GM13976 (cell line): ENCODE data around the gene HNRNPL.
A peak's percentile ranks its signal among the peaks of the same experiment; 100 is the strongest.
"Not testable (repeated sequence)": the region's sequence is repeated elsewhere in the genome, so short reads cannot be mapped to it uniquely, and the experiment has no call there.

Experiments
- DNase-seq: peaks from one replicate; pipeline ENCODE4 v3.0.0; 2012; ENCODE audit warnings: low spot score
- in situ Hi-C: fragments of 300-500 bp; cut with MboI; formaldehyde crosslinking; loops from one replicate; pipeline ENCODE4 v1.12.0; 2022; ENCODE audit warnings: low sequenced_read_pairs, mixed read lengths, inconsistent platforms; ENCODE audit not compliant: unreplicated experiment
- TF ChIP-seq, protein P1 (sequence below): IDR thresholded peaks from 2 replicates; pipeline ENCODE4 v1.5.1; 2012; ENCODE audit warnings: borderline replicate concordance, mild to moderate bottlenecking; ENCODE audit not compliant: insufficient read depth; ENCODE audit errors: extremely low read depth, missing control alignments, control extremely low read depth

HNRNPL gene

DNA sequence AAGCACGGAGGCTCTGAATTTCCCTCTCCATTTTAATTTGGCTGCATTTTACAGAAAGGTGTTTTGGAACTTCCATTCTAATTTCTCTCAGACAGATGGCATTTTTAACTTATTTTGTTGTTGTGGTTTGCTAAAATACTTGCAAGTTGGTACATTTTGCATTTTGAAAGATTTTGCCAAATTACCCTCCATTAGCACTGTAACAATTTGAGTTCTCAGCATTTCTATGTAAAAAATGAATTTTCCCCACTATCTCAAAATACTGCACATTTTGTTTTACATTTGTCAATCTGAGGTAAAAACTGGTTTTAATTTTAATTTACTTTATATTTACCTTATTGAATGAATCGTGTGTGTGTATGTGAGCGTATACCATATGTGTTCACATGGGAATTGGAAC lies 7.0 kb upstream of the HNRNPL start:
- DNase-seq, result no peak
- in situ Hi-C loops, result no loop called here
- TF ChIP-seq, protein P1, sequence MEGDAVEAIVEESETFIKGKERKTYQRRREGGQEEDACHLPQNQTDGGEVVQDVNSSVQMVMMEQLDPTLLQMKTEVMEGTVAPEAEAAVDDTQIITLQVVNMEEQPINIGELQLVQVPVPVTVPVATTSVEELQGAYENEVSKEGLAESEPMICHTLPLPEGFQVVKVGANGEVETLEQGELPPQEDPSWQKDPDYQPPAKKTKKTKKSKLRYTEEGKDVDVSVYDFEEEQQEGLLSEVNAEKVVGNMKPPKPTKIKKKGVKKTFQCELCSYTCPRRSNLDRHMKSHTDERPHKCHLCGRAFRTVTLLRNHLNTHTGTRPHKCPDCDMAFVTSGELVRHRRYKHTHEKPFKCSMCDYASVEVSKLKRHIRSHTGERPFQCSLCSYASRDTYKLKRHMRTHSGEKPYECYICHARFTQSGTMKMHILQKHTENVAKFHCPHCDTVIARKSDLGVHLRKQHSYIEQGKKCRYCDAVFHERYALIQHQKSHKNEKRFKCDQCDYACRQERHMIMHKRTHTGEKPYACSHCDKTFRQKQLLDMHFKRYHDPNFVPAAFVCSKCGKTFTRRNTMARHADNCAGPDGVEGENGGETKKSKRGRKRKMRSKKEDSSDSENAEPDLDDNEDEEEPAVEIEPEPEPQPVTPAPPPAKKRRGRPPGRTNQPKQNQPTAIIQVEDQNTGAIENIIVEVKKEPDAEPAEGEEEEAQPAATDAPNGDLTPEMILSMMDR, result no peak

DNA sequence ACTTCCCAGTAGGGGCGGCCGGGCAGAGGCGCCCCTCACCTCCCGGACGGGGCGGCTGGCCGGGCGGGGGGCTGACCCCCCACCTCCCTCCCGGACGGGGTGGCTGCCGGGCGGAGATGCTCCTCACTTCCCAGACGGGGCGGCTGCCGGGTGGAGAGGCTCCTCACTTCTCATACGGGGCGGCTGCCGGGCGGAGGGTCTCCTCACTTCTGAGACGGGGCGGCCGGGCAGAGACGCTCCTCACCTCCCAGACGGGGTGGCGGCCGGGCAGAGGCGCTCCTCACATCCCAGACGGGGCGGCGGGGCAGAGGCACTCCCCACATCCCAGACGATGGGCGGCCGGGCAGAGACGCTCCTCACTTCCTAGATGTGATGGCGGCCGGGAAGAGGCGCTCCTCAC lies 6.0 kb upstream of the HNRNPL start:
- DNase-seq, in situ Hi-C loops: not testable (repeated sequence)

DNA sequence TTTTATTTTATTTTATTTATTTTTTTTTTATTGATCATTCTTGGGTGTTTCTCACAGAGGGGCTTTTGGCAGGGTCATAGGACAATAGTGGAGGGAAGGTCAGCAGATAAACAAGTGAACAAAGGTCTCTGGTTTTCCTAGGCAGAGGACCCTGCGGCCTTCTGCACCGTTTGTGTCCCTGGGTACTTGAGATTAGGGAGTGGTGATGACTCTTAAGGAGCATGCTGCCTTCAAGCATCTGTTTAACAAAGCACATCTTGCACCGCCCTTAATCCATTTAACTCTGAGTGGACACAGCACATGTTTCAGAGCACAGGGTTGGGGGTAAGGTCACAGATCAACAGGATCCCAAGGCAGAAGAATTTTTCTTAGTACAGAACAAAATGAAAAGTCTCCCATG lies 5.2 kb upstream of the HNRNPL start:
- in situ Hi-C loops, DNase-seq: not testable (repeated sequence)

DNA sequence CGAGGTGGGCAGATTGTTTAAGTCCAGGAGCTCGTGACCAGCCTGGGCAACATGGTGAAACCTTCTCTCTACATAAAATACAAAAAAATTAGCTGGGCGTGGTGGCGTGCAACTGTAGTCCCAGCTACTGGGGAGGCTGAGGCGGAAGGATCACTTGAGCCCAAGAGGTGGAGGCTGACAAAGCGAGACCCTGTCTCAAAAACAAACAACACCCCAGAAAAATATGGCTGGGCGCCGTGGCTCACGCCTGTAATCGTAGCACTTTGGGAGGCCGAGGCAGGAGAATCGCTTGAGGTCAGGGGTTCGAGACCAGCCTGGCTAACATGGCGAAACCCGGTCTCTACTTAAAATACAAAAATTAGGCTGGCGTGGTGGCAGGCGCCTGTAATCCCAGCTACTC lies 3.4 kb upstream of the HNRNPL start:
- in situ Hi-C loops, result no loop called here
- TF ChIP-seq, protein P1, result no peak
- no peak for DNase-seq

DNA sequence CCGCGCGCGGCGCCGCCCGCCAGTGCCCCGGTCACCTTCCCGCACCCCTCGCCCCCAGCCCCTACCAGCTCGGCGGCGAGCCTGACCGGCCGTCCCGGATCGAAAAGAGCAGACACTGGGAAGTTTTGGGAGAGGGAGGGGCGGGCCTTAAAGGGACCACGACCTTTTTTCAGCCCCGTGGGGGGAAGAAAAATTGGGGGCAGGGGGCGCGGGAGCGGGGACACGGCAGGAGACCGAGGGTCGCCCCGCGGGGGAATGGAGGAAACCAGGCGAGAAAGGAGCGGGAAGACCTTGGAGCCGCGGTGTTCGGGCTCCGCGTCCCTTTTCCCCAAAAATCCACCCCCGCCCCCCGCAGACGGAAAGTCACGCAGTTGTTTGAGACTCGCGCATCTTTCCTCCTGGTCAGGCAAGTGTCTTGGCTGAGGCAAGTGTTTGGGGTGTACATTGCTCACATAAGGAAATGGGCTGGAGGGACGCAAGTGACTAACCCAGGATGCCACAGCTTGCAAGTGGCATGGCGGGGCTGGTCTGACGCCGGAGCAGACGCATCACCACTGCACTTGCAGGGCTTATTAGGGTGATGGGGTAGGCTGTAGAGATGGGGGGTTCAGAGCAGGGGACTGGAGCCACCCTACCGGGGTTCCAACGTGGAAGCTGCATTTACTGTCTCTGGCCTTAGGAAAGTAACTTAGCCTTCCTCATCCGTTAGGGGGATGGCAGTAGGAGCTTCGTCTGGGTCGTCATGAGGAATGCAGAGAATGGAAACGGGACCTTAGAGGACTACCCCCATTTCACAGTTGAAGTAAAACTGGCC lies 2.7 kb upstream of the HNRNPL start:
- TF ChIP-seq, protein P1, result no peak
- in situ Hi-C loops, result no loop called here
- DNase-seq, result no peak

DNA sequence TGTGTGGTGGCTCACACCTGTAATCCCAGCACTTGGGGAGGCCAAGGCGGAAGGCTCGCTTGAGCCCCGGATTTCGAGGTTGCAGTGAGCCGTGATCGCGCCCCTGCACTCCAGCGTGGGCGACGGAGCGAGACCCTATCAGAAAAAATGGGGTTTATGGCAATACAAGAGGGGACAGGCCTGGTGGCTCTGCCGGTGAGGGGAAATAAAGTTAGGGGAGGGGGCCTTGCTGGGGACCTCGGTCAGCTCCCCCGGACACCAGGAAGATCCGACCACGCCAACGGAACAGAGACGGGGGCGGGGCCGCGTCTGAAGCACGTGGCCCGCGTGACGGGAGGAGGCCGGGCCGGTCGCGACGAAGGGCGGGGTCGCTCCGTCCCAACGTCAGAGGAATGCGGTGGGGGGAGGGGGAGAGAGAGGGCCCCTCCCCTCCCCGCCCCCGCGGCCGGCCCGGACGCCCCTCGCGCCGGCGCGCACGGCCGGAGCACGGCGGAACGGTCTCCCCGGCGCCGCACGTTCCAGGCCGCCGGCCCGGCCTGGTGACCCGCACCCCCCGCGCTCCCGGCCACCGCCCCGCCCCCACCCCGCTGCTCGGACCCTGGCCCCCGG lies 1.9 kb upstream of the HNRNPL start:
- TF ChIP-seq, protein P1, result no peak
- peak; percentile 94 for DNase-seq
- in situ Hi-C loops, result no loop called here

DNA sequence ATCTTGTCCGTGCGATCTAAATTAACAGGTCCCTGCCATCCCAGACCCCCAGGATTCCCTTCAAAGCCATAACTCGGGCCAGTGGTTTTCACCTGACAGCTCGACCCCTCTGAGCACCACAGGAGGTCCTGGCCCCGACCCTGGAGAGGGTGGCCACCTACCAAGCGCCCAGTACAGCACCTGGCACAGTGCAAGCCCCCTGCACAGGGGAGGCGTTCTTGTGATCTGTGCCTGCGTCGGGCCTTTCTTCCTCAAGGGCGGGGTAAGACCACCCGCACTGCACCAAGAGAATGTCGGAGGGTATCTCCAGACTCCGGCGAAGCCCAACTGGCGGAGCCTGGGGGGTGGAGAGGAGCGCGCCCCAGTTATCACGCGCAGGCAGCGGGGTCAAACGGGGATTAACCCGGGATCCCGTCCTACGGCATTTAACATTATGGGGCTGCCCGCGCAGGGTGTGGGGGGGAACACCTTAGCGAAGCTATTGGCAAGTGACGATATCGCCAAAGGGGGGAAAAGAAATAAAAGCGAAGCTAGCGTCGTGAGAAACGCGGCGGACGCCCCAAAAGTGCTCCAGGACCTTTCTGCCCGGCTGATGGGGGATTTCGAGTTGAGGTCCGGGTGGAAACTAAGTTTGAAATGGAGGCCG lies 1.3 kb upstream of the HNRNPL start:
- in situ Hi-C loops, result no loop called here
- no peak for DNase-seq
- TF ChIP-seq, protein P1, result no peak
